H1 (cell line): ENCODE data around the gene TTC38. TPM values are rescaled to one million over a fixed set of nuclear protein-coding genes. Genes with fewer than 3 reads are reported as not detected.

Experiments used
- CTCF ChIA-PET: fragments of 300-600 bp; sonication (Branson Sonifier 250); formaldehyde crosslinking; loops from one replicate; lab custom pipeline; 2021; ENCODE audit not compliant: partially characterized antibody; lab: Charles Lee
- POLR2A ChIA-PET: fragments of 300-600 bp; sonication (Branson Sonifier 250); formaldehyde crosslinking; loops from one replicate; lab custom pipeline; 2021; ENCODE audit warnings: inconsistent platforms; ENCODE audit not compliant: partially characterized antibody; lab: Charles Lee
- DNase-seq, 2 experiments: peaks; one replicate each; pipeline versions ENCODE4 v3.0.0 to v3.0.0-alpha.2; 2010 to 2022; ENCODE audit warnings: low spot score in 2 of 2, low read depth in 1 of 2, mixed read lengths in 1 of 2
- FAIRE-seq: peaks from 2 replicates; lab custom pipeline; 2011; peaks lifted over from hg19 to GRCh38; lab: Jason Lieb, UNC
- H2AFZ ChIP-seq: 2 replicates; pipeline ENCODE4 v1.8.1; 2012; ENCODE audit warnings: low read length, inconsistent platforms
- H2AK5ac ChIP-seq: 2 replicates; pipeline ENCODE4 v1.6.1; 2013; ENCODE audit warnings: low read depth, low read length
- H2BK120ac ChIP-seq: replicated peaks from 2 replicates; pipeline ENCODE3; 2013; ENCODE audit warnings: low read depth, low read length, inconsistent platforms
- H2BK12ac ChIP-seq: 2 replicates; pipeline ENCODE4 v1.6.1; 2013; ENCODE audit warnings: low read depth, low read length
- H2BK15ac ChIP-seq: 2 replicates; pipeline ENCODE4 v1.6.1; 2013; ENCODE audit warnings: low read length
- H2BK20ac ChIP-seq: 2 replicates; pipeline ENCODE4 v1.6.1; 2013; ENCODE audit warnings: low read length
- H2BK5ac ChIP-seq: 2 replicates; pipeline ENCODE4 v1.6.1; 2013; ENCODE audit warnings: low read depth, low read length
- H3K14ac ChIP-seq: 2 replicates; pipeline ENCODE4 v1.6.1; 2013; ENCODE audit warnings: inconsistent platforms; ENCODE audit not compliant: insufficient read length
- H3K18ac ChIP-seq: 2 replicates; pipeline ENCODE4 v1.6.1; 2013; ENCODE audit warnings: low read length; ENCODE audit errors: extremely low read depth
- H3K23ac ChIP-seq: 2 replicates; pipeline ENCODE4 v1.6.1; 2013; ENCODE audit warnings: inconsistent platforms; ENCODE audit not compliant: insufficient read length
- H3K23me2 ChIP-seq: 2 replicates; pipeline ENCODE4 v1.6.1; 2013; ENCODE audit warnings: low read depth, low read length
- H3K27ac ChIP-seq: 2 replicates; pipeline ENCODE4 v1.6.1; 2011; ENCODE audit warnings: low read depth, low read length, inconsistent platforms
- H3K27me3 ChIP-seq, 4 experiments: replicated peaks in 1 of 4; 1 replicate in 1 of 4; 2 replicates in 3 of 4; pipeline versions ENCODE4 v1.6.1 to v1.8.1; 2011 to 2013; ENCODE audit warnings: low read length in 3 of 4, mild to moderate bottlenecking in 3 of 4, inconsistent platforms in 2 of 4, mixed read lengths in 2 of 4, moderate library complexity in 1 of 4; ENCODE audit not compliant: control insufficient read depth in 3 of 4, insufficient read depth in 3 of 4; ENCODE audit errors: extremely low read depth in 1 of 4
- H3K36me3 ChIP-seq, 4 experiments: 2 replicates each; pipeline versions ENCODE4 v1.6.1 to v1.8.1; 2011 to 2013; ENCODE audit warnings: mild to moderate bottlenecking in 4 of 4, low read length in 3 of 4, moderate library complexity in 2 of 4, control low read depth in 1 of 4, inconsistent platforms in 1 of 4; ENCODE audit not compliant: insufficient read depth in 4 of 4, control insufficient read depth in 2 of 4
- H3K4ac ChIP-seq: replicated peaks from 2 replicates; pipeline ENCODE3; 2013; ENCODE audit warnings: low read length, low read depth, mixed read lengths, inconsistent platforms; ENCODE audit not compliant: insufficient read length
- H3K4me1 ChIP-seq, 4 experiments: replicated peaks in 1 of 4; 1 replicate in 1 of 4; 2 replicates in 3 of 4; pipeline versions ENCODE4 v1.6.1 to v1.8.1; 2011 to 2013; ENCODE audit warnings: low read length in 3 of 4, inconsistent platforms in 2 of 4, mixed read lengths in 1 of 4; ENCODE audit not compliant: insufficient read depth in 4 of 4, control insufficient read depth in 3 of 4
- H3K4me2 ChIP-seq, 2 experiments: 2 replicates each; pipeline versions ENCODE4 v1.6.1 to v1.8.1; 2011 to 2013; ENCODE audit warnings: low read depth in 2 of 2, low read length in 2 of 2, control low read depth in 1 of 2, inconsistent platforms in 1 of 2, mild to moderate bottlenecking in 1 of 2; ENCODE audit not compliant: insufficient read depth in 1 of 2
- H3K4me3 ChIP-seq, 4 experiments: fragments of 200-600, 300-600 bp in 1 of 4; sonication (generic), shearing (Covaris generic), sonication (Bioruptor Twin) in 1 of 4; 2 replicates each; pipeline versions ENCODE4 v1.5.1 to v1.8.1; 2011 to 2016; ENCODE audit warnings: low read length in 4 of 4, low read depth in 3 of 4, control low read depth in 2 of 4, inconsistent platforms in 2 of 4, mild to moderate bottlenecking in 2 of 4, mixed read lengths in 1 of 4, moderate library complexity in 1 of 4; ENCODE audit not compliant: insufficient read depth in 2 of 4; ENCODE audit errors: extremely low read depth in 1 of 4
- H3K56ac ChIP-seq: replicated peaks from 2 replicates; pipeline ENCODE3; 2013; ENCODE audit warnings: low read depth, mild to moderate bottlenecking, mixed read lengths, low read length, inconsistent platforms; ENCODE audit not compliant: insufficient read length
- H3K79me1 ChIP-seq: 2 replicates; pipeline ENCODE4 v1.6.1; 2013; ENCODE audit warnings: low read depth, low read length, control low read depth
- H3K79me2 ChIP-seq, 2 experiments: 2 replicates each; pipeline versions ENCODE4 v1.6.1 to v1.8.1; 2012 to 2013; ENCODE audit warnings: low read length in 2 of 2, mild to moderate bottlenecking in 2 of 2, inconsistent platforms in 1 of 2; ENCODE audit not compliant: insufficient read depth in 2 of 2, control insufficient read depth in 1 of 2
- H3K9ac ChIP-seq, 4 experiments: replicated peaks in 1 of 4; 1 replicate in 1 of 4; 2 replicates in 3 of 4; pipeline versions ENCODE4 v1.6.1 to v1.8.1; 2011 to 2013; ENCODE audit warnings: low read depth in 3 of 4, low read length in 3 of 4, control low read depth in 2 of 4, mild to moderate bottlenecking in 2 of 4, moderate library complexity in 2 of 4, inconsistent platforms in 1 of 4; ENCODE audit errors: extremely low read depth in 1 of 4
- H3K9me3 ChIP-seq, 2 experiments: 2 replicates each; pipeline versions ENCODE4 v1.6.1 to v1.8.1; 2012 to 2013; ENCODE audit warnings: mild to moderate bottlenecking in 2 of 2, moderate library complexity in 2 of 2, control low read depth in 1 of 2, inconsistent platforms in 1 of 2, low read depth in 1 of 2, low read length in 1 of 2, mixed read lengths in 1 of 2; ENCODE audit not compliant: insufficient read depth in 2 of 2
- H4K20me1 ChIP-seq, 2 experiments: replicated peaks in 1 of 2; 2 replicates each; pipeline versions ENCODE3 to v1.8.1; 2011 to 2013; ENCODE audit warnings: inconsistent platforms in 2 of 2, low read length in 2 of 2, mild to moderate bottlenecking in 1 of 2; ENCODE audit not compliant: insufficient read depth in 2 of 2, control insufficient read depth in 1 of 2
- H4K5ac ChIP-seq: 2 replicates; pipeline ENCODE4 v1.6.1; 2013; ENCODE audit warnings: low read length, low read depth, mixed read lengths, inconsistent platforms; ENCODE audit not compliant: insufficient read length
- H4K8ac ChIP-seq: 2 replicates; pipeline ENCODE4 v1.8.0; 2013; ENCODE audit warnings: mild to moderate bottlenecking, moderate library complexity, low read length, inconsistent platforms; ENCODE audit not compliant: insufficient read depth; ENCODE audit errors: extremely low read depth
- H4K91ac ChIP-seq: replicated peaks from 2 replicates; pipeline ENCODE3; 2013; ENCODE audit warnings: low read length, mixed read lengths, inconsistent platforms; ENCODE audit not compliant: insufficient read length
- BCL11A ChIP-seq, 2 experiments: IDR thresholded peaks; one replicate each; pipeline ENCODE4 v1.6.1; 2011; ENCODE audit warnings: low read depth in 2 of 2, low read length in 2 of 2, mild to moderate bottlenecking in 2 of 2
- CEBPB ChIP-seq: IDR thresholded peaks from 2 replicates; pipeline ENCODE4 v1.6.1; 2012; ENCODE audit warnings: low read depth, low read length
- CTBP2 ChIP-seq: IDR thresholded peaks from 2 replicates; pipeline ENCODE4 v1.7.0; 2011; ENCODE audit warnings: borderline replicate concordance, mild to moderate bottlenecking, moderate library complexity, mixed read lengths, low read length; ENCODE audit not compliant: insufficient read depth, insufficient read length
- HDAC2 ChIP-seq, 2 experiments: fragments of 300-600 bp in 1 of 2; sonication (generic) in 1 of 2; IDR thresholded peaks; 2 replicates each; pipeline ENCODE4 v1.6.1; 2011 to 2012; ENCODE audit warnings: low read depth in 2 of 2, low read length in 2 of 2, mild to moderate bottlenecking in 2 of 2, moderate library complexity in 2 of 2, borderline replicate concordance in 1 of 2, inconsistent platforms in 1 of 2
- MAX ChIP-seq: IDR thresholded peaks from 2 replicates; pipeline ENCODE4 v1.6.1; 2012; ENCODE audit warnings: inconsistent platforms
- NANOG ChIP-seq: IDR thresholded peaks from 2 replicates; pipeline ENCODE4 v1.6.1; 2011; ENCODE audit warnings: low read length, low read depth, mild to moderate bottlenecking, inconsistent platforms; ENCODE audit not compliant: insufficient read depth, poor library complexity, severe bottlenecking
- NRF1 ChIP-seq: IDR thresholded peaks from 2 replicates; pipeline ENCODE4 v1.6.1; 2011; ENCODE audit warnings: mild to moderate bottlenecking, low read depth, low read length, improper control_type of control experiment
- POLR2AphosphoS5 ChIP-seq: IDR thresholded peaks from 2 replicates; pipeline ENCODE4 v1.6.1; 2011; ENCODE audit warnings: low read depth, low read length
- RFX5 ChIP-seq: IDR thresholded peaks from 2 replicates; pipeline ENCODE4 v1.6.1; 2011; ENCODE audit warnings: low read depth, low read length, improper control_type of control experiment, borderline replicate concordance
- SRF ChIP-seq: IDR thresholded peaks from 2 replicates; pipeline ENCODE4 v1.6.1; 2011; ENCODE audit warnings: mild to moderate bottlenecking, low read depth, low read length, moderate library complexity
- TAF7 ChIP-seq: optimal IDR thresholded peaks from 2 replicates; pipeline ENCODE3; 2011; ENCODE audit warnings: low read depth, mild to moderate bottlenecking, inconsistent platforms, low read length, moderate library complexity, borderline replicate concordance
- TBP ChIP-seq: IDR thresholded peaks from 2 replicates; pipeline ENCODE4 v1.6.1; 2011; ENCODE audit warnings: low read depth, low read length, improper control_type of control experiment
- TCF12 ChIP-seq: IDR thresholded peaks from 2 replicates; pipeline ENCODE4 v1.6.1; 2011; ENCODE audit warnings: low read depth, mild to moderate bottlenecking, low read length
- WGBS, 2 experiments: shearing (Covaris generic) in 1 of 2; methylation state at CpG; one replicate each; pipeline versions ENCODE4 v1.1.6 to v1.1.7; 2013 to 2015; ENCODE audit warnings: low lambda C conversion rate in 2 of 2, mixed read lengths in 2 of 2, inconsistent platforms in 1 of 2, low coverage in 1 of 2, missing lambda C conversion rate in 1 of 2; ENCODE audit not compliant: insufficient replicate concordance in 2 of 2, insufficient coverage in 1 of 2, insufficient read length in 1 of 2; ENCODE audit errors: extremely low coverage in 1 of 2, missing lambda C conversion rate in 1 of 2; 5-methylcytosine and 5-hydroxymethylcytosine counted together
- polyA plus RNA-seq, 7 experiments: library from polyadenylated mRNA; depleted of rRNA in 3 of 7; stranded (reverse) in 5 of 7; unstranded in 2 of 7; fragments of >200 nt in 5 of 7; fragments of 200-250 nt in 2 of 7; gene quantifications; 1 replicate in 5 of 7; 2 replicates in 1 of 7; 4 replicates in 1 of 7; pipeline versions ENCODE4 v1.2.1 to v1.2.3, GENCODE V29; 2011 to 2013; ENCODE audit warnings: missing spikeins in 2 of 7, mixed read lengths in 2 of 7
- total RNA-seq: library from RNA; stranded (reverse); fragmentation: NEBNext Ultra II Directional; extraction: Animal tissue kit (Norgen Biotek cat#: 25700); gene quantifications from 2 replicates; pipeline ENCODE4 v1.2.1, GENCODE V29; 2021

Gene TTC38
- total and polyA plus RNA-seq, 2 of the 8 experiments (the other 6 are each of a cell fraction or from before 2014, with no cell fraction given), result 25.3 to 34.8 TPM

- POLR2A ChIA-PET, result interaction anchor here (1.2 kb wide), 1 partner anchor 54 kb away, joined by 3 read pairs; no protein-coding TSS in a partner anchor
- no peak overlapping the region for H2AK5ac ChIP-seq
- FAIRE-seq (no peak), DNase-seq (no peak)
- peaks cover 18 to 48% (median 27%) of the 10 kb centered on the region in 4 experiments for H3K36me3 ChIP-seq
- 89% methylated on average over 23 of the region's 23 CpGs; no CpG with 5 or more reads in 1 of the 2 experiments for WGBS, 2 experiments
- H3K79me2 ChIP-seq, result no peaks in the 10 kb centered on the region
- H2BK15ac ChIP-seq, result no peak overlapping the region
- H3K9ac ChIP-seq, result no peak overlapping the region
- CTCF ChIA-PET, result interaction anchor here (1.4 kb wide), 1 partner anchor 41 kb away, joined by 4 read pairs; no protein-coding TSS in a partner anchor
- no peak overlapping the region for H3K56ac ChIP-seq
- no peak overlapping the region for H2BK20ac ChIP-seq
- no peaks in the 10 kb centered on the region for H3K27me3 ChIP-seq
- no peak overlapping the region for H3K4me3 ChIP-seq
- no peaks in the 10 kb centered on the region for H3K23me2 ChIP-seq
- no peak overlapping the region for H2BK120ac ChIP-seq
- no peaks in the 10 kb centered on the region for H3K9me3 ChIP-seq
- H3K79me1 ChIP-seq, result no peaks in the 10 kb centered on the region; the same call in 1 of the 2 replicates
- H3K4me2 ChIP-seq, result no peak overlapping the region
- no peak overlapping the region for H4K91ac ChIP-seq
- no peak overlapping the region for H4K5ac ChIP-seq
- no peak overlapping the region for H4K8ac ChIP-seq
- no peak overlapping the region for H3K18ac ChIP-seq
- H3K4me1 ChIP-seq, result no peaks in the 10 kb centered on the region
- H3K14ac ChIP-seq, result no peak overlapping the region
- H2BK12ac ChIP-seq, result no peak overlapping the region
- H2BK5ac ChIP-seq, result no peak overlapping the region
- H3K23ac ChIP-seq, result no peak overlapping the region
- no peak overlapping the region for H3K4ac ChIP-seq
- H4K20me1 ChIP-seq, result peaks cover 6 to 8% of the 10 kb centered on the region in 2 experiments
- no peak overlapping the region for H3K27ac ChIP-seq
- H2AFZ ChIP-seq, result no peak overlapping the region
- TF ChIP-seq MAX (no peak), HDAC2 (IDR thresholded peaks at IDR 0.05; ENCODE audit: borderline replicate concordance in 1 of 2, low read depth in 2 of 2, low read length in 2 of 2) (no peak), NRF1 (no peak), POLR2AphosphoS5 (no peak), CTBP2 (no peak), BCL11A (IDR thresholded peaks at IDR 0.05; ENCODE audit: low read depth in 2 of 2, low read length in 2 of 2) (no peak), CEBPB (no peak), TAF7 (no peak), SRF (no peak), TCF12 (no peak), RFX5 (no peak), TBP (no peak), NANOG (no peak)
Measured at GRCh38 chr22:46326066-46326680, 58.4 kb downstream of the TTC38 start.
